Sigmoid colon (tissue), 7 donors: ENCODE results near the gene DCC. TPM values are rescaled to one million over a fixed set of nuclear protein-coding genes. Genes with fewer than 3 reads are reported as not detected.
"Not testable (repeated sequence)": the region's sequence is repeated elsewhere in the genome, so short reads cannot be mapped to it uniquely, and the experiment has no call there.

Experiments
- DNase-seq: peaks from one replicate; pipeline ENCODE4 v3.0.0-alpha.2; 2019
- H3K27ac ChIP-seq, 4 donors: fragments of 200-600 bp; sonication (generic); one replicate each; pipeline ENCODE4 v1.5.1; 2016 to 2019; ENCODE audit warnings: mild to moderate bottlenecking in 1 of 4
- H3K27me3 ChIP-seq, 3 donors: fragments of 200-600 bp; sonication (generic); one replicate each; pipeline ENCODE4 v1.5.1; 2019; ENCODE audit warnings: mild to moderate bottlenecking in 1 of 3
- H3K36me3 ChIP-seq, 4 donors: fragments of 200-600 bp; sonication (generic); one replicate each; pipeline ENCODE4 v1.5.1; 2016 to 2019
- H3K4me1 ChIP-seq, 4 donors: fragments of 200-600 bp; sonication (generic); one replicate each; pipeline ENCODE4 v1.5.1; 2017 to 2019
- H3K4me3 ChIP-seq, 4 donors: fragments of 200-600 bp; sonication (generic); one replicate each; pipeline ENCODE4 v1.5.1; 2017 to 2019; ENCODE audit warnings: mild to moderate bottlenecking in 2 of 4, moderate library complexity in 1 of 4
- H3K9me3 ChIP-seq, 4 donors: fragments of 200-600 bp in 3 of 4; sonication (generic) in 3 of 4; one replicate each; pipeline versions ENCODE4 v1.5.1 to v1.6.1; 2013 to 2019
- CTCF ChIP-seq, 4 experiments: fragments of 450-650 bp in 3 of 4; fragments of 200-600 bp in 1 of 4; IDR thresholded peaks; one replicate each; pipeline ENCODE4 v1.5.1; 2016 to 2019; ENCODE audit warnings: antibody characterized with exemption in 4 of 4, mild to moderate bottlenecking in 3 of 4, moderate library complexity in 2 of 4
- EP300 ChIP-seq, 4 donors: sonication (generic); formaldehyde crosslinking; IDR thresholded peaks; one replicate each; pipeline ENCODE4 v1.6.1; 2017; ENCODE audit warnings: antibody characterized with exemption in 4 of 4
- POLR2A ChIP-seq, 2 donors: fragments of 450-650 bp; IDR thresholded peaks; one replicate each; pipeline ENCODE4 v1.6.1; 2016; ENCODE audit warnings: antibody characterized with exemption in 2 of 2, mild to moderate bottlenecking in 2 of 2, moderate library complexity in 2 of 2
- POLR2AphosphoS5 ChIP-seq, 4 donors: sonication (generic); formaldehyde crosslinking; IDR thresholded peaks; one replicate each; pipeline ENCODE4 v1.6.1; 2017; ENCODE audit warnings: antibody characterized with exemption in 4 of 4
- WGBS, 2 donors: extraction: QIAGEN DNeasy Blood & Tissue Kit; methylation state at CpG; one replicate each; pipeline ENCODE4 v1.1.7; 2013; 5-methylcytosine and 5-hydroxymethylcytosine counted together
- intact Hi-C: fragments of 100-400 bp; cut with DNase I; formaldehyde crosslinking; loops from one replicate; pipeline ENCODE4 v1.15.1; 2023
- polyA plus RNA-seq, 3 donors: library from polyadenylated mRNA; stranded (reverse); fragments of 200-250 nt; gene quantifications; one replicate each; pipeline ENCODE4 v1.2.3, GENCODE V29; 2013
- total RNA-seq, 4 donors: library from RNA; depleted of rRNA; stranded (reverse); fragments of >200 nt; gene quantifications; one replicate each; pipeline ENCODE4 v1.1.0, GENCODE V29; 2016
- donor health status: healthy with polysubstance abuse.
- donor health status: Bipolar disorder and iron deficiency.
- donor health status: healthy.

DCC gene
- total and polyA plus RNA-seq, 7 donors = 0.04 to 0.83 (median 0.36) TPM; not detected in 2

DNA sequence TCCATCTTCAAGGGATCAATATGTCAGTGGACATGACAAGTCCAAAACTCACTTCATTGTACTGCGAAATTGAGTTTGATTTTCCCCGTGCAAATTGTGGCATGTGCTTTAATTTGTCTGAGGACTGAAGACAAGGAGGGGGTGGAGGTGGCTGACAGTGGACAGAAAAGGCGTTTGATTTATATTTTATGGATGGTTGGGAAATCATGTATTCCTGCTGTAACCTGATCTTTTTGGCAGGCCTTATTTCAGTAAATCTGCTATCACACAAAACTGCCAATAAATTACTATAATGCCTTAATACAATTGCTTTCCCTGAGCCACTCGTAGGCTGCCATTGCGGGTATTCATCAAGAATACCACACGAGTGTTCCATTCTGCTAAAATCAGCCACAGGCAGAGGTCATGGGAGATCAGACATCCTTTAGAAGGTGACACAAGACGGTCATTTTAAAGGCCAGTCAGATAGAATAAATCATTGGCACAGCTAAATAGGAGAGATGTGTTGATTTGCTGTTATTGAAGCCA, 1164.0 kb downstream of the DCC start:
- intact Hi-C loops = no loop called here
- Histone ChIP-seq H3K4me3 (no peak overlapping the region), H3K9me3 (no peaks in the 10 kb centered on the region), H3K27me3 (no peaks in the 10 kb centered on the region), H3K4me1 (no peaks in the 10 kb centered on the region), H3K36me3 (no peaks in the 10 kb centered on the region), H3K27ac (no peak overlapping the region)
- WGBS, 2 donors = 79 to 84% methylated on average over 7 of the region's 7 CpGs
- DNase-seq = no peak
- TF ChIP-seq CTCF (IDR thresholded peaks at IDR 0.05) (no peak), EP300 (IDR thresholded peaks at IDR 0.05) (no peak), POLR2A (IDR thresholded peaks at IDR 0.05) (no peak), POLR2AphosphoS5 (IDR thresholded peaks at IDR 0.05) (no peak)

DNA sequence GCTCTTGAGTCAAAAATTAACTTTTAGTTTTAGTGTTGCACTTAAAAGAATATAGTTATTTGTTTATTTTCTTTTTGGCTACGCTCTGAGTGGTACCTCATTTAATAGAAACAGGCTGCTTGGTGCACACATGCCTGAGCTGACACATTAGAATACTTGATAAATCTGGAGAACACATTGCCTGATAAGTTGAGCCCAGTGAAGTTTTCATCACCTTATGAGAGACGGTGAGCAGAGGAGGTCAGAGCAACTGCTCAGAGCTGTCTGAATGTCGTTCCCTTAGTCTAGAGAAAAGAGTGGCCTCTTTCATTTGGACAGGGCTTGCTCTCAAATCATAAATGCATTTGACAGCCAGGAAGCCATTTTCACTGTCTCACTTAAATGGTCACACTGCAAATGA, 1168.5 kb downstream of the DCC start:
- Histone ChIP-seq H3K9me3 (no peaks in the 10 kb centered on the region), H3K27ac (no peak overlapping the region), H3K27me3 (no peaks in the 10 kb centered on the region), H3K36me3 (no peaks in the 10 kb centered on the region), H3K4me3 (no peak overlapping the region), H3K4me1 (no peaks in the 10 kb centered on the region)
- TF ChIP-seq POLR2AphosphoS5 (IDR thresholded peaks at IDR 0.05) = no peak
- no peak for TF ChIP-seq CTCF (IDR thresholded peaks at IDR 0.05)
- no peak for TF ChIP-seq EP300 (IDR thresholded peaks at IDR 0.05)
- no peak for TF ChIP-seq POLR2A (IDR thresholded peaks at IDR 0.05)
- 41 to 57% methylated on average over 3 of the region's 3 CpGs for WGBS, 2 donors
- intact Hi-C loops = no loop called here
- no peak for DNase-seq

DNA sequence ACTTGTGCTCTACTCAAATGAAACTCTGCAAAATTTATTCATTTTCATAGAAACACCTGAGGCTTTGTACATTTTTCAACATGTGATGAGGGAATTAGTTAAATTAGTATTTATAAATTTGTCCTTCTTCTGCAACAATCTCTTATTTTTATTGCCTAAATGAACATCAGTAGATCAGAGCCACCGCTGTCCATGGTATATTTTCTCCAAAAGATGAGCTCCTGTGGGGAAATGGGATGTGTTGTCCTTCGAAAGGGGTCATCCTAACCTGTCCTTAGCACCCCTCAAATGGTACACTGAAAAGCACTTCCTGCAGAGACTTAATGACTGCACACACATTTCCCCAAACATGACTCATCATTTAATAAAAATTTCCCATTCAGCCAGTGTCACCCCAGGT, 1169.9 kb downstream of the DCC start:
- no peak overlapping the region for H3K4me3 ChIP-seq
- H3K36me3 ChIP-seq = no peaks in the 10 kb centered on the region
- H3K4me1 ChIP-seq = no peaks in the 10 kb centered on the region
- H3K9me3 ChIP-seq = no peaks in the 10 kb centered on the region
- no peaks in the 10 kb centered on the region for H3K27me3 ChIP-seq
- no peak for TF ChIP-seq POLR2A (IDR thresholded peaks at IDR 0.05)
- no peak for TF ChIP-seq CTCF (IDR thresholded peaks at IDR 0.05)
- TF ChIP-seq POLR2AphosphoS5 (IDR thresholded peaks at IDR 0.05) = no peak
- TF ChIP-seq EP300 (IDR thresholded peaks at IDR 0.05) = no peak
- DNase-seq = no peak
- intact Hi-C loops = no loop called here
- no peak overlapping the region for H3K27ac ChIP-seq
- WGBS, 2 donors = 89 to 90% methylated on average over 2 of the region's 2 CpGs

GRCh38 chr18:53511725-53512124, 1171.7 kb downstream of the DCC start:
- DNase-seq, H3K27me3 ChIP-seq, H3K27ac ChIP-seq, H3K36me3 ChIP-seq, H3K9me3 ChIP-seq, H3K4me1 ChIP-seq, H3K4me3 ChIP-seq, intact Hi-C loops: not testable (repeated sequence)
- WGBS, 2 donors = 72 to 76% methylated on average over 15 of the region's 15 CpGs

- Histone ChIP-seq H3K27me3 (no peaks in the 10 kb centered on the region), H3K9me3 (no peaks in the 10 kb centered on the region), H3K27ac (no peak overlapping the region), H3K4me1 (no peaks in the 10 kb centered on the region), H3K4me3 (no peak overlapping the region), H3K36me3 (no peaks in the 10 kb centered on the region)
- no peak for DNase-seq
- TF ChIP-seq EP300 (IDR thresholded peaks at IDR 0.05) = no peak
- no peak for TF ChIP-seq POLR2A (IDR thresholded peaks at IDR 0.05)
- no peak for TF ChIP-seq CTCF (IDR thresholded peaks at IDR 0.05)
- TF ChIP-seq POLR2AphosphoS5 (IDR thresholded peaks at IDR 0.05) = no peak
- 81 to 89% methylated on average over 7 of the region's 7 CpGs for WGBS, 2 donors
- intact Hi-C loops = no loop called here
Measured at GRCh38 chr18:53521068-53521467, 1181.1 kb downstream of the DCC start.
